CD4-positive, alpha-beta T cell treated with Interleukin-4 for 1 hour (primary cell): Measurements from ENCODE around the gene SLC5A2.
"Not testable (repeated sequence)": the region's sequence is repeated elsewhere in the genome, so short reads cannot be mapped to it uniquely, and the experiment has no call there.

Experiments
- DNase-seq, 2 donors: peaks; one replicate each; pipeline ENCODE4 v3.0.0-alpha.2; 2020 to 2022

The SLC5A2 gene

GRCh38 chr16:31501966-31502348 lies 19.0 kb downstream of the SLC5A2 start:
- DNase-seq = no peak

DNA sequence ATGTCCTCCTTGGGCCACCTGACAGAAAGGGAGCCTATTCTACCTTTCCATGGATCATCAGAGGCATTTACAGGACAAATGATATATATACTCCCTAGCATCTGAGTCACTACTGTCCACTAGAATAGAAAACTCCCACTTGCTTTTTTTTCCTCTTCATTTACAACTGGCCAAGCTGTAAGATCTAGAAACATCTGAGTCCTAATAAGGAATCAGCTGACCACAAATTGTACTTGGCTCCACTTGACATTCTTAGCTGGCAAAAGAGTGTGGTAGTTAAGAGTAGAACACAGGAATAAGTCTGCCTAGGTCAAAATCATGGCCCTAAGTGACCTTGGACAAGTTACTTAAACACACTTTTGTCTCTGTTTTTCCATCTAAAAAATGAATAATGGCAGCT lies 20.1 kb downstream of the SLC5A2 start:
- no peak for DNase-seq

DNA sequence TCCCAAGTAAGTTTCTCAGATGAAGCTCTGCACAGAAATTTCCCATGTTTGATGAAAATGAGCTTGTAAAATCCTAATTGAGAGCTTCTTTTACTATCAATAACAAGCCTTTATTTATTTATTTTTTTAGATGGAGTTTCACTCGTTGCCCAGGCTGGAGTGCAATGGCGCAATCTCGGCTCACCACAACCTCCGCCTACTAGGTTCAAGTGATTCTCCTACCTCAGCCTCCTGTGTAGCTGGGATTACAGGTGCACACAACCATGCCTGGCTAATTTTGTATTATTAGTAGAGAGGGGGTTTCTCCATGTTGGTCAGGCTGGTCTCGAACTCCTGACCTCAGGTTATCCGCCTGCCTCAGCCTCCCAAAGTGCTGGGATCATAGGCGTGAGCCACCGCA lies 20.6 kb downstream of the SLC5A2 start:
- DNase-seq = not testable (repeated sequence)

GRCh38 chr16:31504159-31504558 lies 21.2 kb downstream of the SLC5A2 start:
- DNase-seq = no peak

- no peak for DNase-seq
These were observed 22.6 kb downstream of the SLC5A2 start for GRCh38 chr16:31505483-31505882.

DNA sequence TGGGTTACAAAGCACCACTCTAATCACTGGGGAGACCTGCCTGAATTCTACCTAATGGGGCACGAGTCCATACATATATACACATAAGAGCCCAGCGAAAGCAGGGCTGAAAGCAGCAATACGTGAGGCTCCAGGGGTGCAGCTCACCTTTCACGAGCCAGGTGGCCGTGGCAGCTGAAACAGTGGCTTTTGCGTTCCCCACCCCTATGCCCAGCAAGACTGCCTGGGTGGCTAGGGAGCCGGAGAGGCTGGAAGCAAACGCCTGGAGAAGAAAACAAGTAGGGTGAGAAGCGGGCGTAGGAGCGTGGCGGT lies 24.6 kb downstream of the SLC5A2 start:
- DNase-seq = no peak

DNA sequence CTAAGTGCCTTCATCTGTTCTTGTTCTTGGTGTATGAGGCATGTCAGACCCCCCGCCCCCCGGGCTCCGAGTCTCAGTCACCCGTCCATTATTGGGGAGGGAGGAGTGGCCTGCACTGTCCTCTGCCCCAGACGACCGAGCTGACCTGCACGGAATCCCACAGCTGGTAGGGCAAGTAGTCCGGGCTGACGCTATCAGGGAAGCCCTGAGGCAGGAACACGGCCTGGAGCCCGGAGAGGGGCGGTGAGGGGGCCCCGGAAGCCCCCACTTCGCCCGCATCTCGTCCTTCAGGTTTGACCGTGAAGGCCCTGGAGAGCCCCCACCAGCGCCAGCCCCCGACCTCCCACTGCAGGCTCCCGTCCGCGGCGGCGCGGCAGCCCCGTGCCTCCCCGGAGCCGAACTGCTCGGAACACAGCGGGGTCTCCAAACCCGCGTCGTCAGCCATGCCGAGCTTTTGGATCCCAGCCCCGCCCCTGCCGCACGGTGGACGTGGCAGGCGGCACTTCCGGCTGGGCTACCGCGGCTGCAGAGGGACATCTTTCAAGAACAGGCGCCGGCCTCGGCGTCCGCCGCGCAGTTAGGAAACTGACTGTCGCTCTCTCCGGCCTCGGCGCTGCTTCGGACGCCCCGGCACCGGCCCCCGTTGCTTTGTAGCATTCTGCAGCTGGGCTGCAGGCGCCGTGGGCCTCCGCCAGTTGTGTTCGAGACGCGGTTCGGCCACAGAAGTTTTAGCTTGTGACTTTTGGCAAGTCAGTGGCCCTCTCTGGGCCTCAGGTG lies 25.2 kb downstream of the SLC5A2 start, which contains the start of gene RUSF1:
RUSF1 (minus strand) TSS at position 463 of the 777 bp plus-strand sequence; CDS start at position 445, 18 bp downstream.
- peak; percentile 83 to 84 for DNase-seq

DNA sequence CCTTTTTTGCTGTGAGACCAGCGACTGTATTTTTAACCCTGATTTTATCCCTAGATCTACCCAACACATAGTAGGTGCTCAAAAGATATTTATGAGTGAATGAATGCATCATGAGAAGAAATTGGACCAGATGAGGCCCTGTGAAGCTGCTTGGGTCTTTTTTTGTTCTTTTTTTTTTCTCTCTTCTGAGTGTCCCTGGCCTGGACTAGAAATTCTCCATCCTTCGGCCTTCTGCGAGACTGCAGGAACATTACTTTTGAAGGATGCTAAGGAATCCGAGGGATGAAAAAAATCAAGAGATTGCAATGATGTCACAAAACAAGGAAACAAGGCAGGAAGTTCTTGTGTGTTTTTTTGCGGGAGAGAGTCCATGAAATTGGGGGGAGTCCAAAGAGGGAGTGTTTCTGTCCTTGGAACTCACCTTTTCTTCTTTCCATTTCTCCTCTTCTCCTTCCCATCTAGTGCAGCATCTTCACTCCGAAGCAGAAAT lies 25.8 kb downstream of the SLC5A2 start:
- DNase-seq = no peak

DNA sequence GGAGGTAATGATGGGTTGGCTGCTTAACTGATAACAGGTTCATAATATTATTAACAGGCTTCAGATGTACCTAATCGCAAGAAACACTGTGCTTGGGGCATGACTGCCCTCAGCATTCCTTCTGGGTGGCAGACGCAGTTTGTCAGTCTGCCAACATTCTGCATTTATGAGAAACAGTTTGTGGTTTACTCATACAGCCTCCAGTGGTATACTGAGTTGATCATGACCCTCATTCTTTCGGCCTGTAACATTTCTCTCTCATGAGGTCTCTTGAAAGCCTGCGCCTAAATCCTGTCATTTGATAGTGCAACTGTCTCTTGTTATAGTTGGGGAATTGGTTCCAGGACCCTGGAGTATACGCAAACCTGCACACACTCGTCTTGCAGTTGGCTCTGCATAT lies 30.2 kb downstream of the SLC5A2 start:
- no peak for DNase-seq

GRCh38 chr16:31513884-31514283 lies 31.0 kb downstream of the SLC5A2 start:
- no peak for DNase-seq

DNA sequence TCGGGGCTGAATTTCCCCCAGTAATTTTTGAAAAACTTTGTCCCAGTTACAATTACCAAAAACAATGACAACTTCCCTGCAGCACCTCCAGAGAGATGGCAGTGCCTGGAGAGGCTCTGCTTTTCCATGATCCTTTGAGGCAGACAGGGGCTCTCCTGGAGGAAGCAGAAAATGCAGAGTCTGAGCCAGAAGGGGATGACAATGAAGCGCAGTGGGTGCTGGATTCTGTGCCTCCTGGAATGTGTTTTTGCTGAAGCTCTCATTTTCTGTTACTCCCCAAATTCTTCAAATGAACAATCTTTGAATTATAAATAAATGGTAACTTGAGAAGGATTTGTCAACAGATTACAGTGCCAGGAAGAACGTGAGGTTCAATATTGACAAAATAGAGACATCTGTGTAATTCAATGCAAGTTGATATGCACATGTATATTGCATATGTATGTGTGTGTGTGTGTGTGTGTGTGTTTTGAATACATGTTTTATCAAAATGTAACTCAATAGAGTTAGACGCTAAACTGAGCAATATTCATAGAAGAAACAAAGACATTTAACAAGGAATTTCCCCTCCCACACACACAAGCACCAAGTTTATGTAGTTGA lies 35.0 kb downstream of the SLC5A2 start:
- DNase-seq = no peak

GRCh38 chr16:31519759-31520431 lies 37.0 kb downstream of the SLC5A2 start:
- DNase-seq = no peak

DNA sequence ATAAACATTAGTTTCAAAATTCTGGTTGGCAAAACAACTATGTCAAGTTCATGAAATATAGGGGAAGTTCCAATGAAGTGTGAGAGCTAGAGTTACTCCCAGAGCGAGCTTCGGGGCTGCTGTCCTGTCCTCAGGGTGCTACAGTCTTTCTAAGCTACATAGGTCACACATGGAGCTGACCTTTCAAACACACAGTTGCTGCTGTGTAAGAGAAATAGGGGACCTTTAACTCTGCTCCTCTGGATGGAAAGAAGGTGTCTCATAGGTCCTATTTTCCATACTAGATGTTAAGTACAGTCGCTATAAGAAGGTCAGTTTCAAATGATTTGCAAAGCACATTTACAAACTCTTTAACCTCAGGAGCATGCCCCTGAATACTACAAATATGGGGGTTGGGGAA lies 38.4 kb downstream of the SLC5A2 start:
- no peak for DNase-seq

DNA sequence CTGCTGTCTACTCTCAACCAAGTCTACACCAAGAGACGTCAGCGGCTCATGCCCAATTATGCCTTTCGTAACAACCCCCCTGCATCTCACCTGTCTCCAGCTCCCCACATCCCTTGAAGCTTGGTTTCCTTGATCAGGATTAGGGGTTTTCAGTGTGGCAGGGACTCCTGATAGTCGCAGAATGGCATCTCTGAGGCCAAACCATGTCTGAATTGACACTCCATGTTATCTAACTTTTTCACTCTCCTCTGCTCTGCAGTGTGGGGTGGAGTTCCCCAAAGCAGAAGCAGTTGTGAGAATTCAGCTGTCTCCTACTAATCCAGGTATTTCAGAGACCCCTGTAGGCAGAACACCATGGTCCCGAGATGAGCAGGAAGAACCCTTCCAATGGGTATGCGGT lies 39.1 kb downstream of the SLC5A2 start:
- DNase-seq = no peak

DNA sequence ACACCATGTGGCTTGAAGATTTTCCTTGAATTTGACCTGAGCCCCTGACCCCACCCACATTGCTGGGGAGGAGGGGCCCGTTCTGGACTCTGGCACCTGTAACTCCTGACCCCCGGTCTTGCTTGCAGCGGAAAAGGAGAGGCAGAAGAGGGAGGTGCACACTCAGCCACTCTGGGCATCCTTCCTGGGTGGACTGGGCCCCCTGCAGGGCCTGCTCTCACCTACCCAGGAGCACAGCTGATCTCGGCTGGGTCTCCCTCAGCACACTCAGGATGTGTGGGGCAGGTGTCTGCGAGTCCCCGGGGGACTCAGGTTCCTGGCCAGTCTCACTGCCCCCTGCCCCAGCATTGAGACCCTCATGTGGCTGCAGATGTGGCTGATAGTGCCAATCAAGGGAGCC lies 40.8 kb downstream of the SLC5A2 start:
- not testable (repeated sequence) for DNase-seq

DNA sequence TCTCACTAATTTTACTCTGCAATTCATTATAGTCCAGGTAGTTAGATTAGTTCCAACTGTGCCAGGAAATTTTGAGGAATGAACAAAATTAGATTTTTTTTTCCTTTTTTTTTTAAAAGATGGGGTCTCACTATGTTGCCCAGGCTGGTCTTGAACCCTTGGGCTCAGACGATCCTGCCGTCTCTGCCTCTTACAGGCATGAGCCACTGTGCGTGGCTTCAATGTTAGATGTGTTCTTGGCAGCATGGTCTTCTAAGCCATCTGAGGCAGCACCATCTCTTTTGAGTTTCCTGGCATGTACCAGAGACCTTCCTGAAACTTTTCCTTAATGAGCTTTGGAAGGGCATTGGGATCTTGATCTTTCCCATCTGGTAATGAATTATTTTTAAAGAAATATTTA lies 42.2 kb downstream of the SLC5A2 start:
- no peak for DNase-seq

DNA sequence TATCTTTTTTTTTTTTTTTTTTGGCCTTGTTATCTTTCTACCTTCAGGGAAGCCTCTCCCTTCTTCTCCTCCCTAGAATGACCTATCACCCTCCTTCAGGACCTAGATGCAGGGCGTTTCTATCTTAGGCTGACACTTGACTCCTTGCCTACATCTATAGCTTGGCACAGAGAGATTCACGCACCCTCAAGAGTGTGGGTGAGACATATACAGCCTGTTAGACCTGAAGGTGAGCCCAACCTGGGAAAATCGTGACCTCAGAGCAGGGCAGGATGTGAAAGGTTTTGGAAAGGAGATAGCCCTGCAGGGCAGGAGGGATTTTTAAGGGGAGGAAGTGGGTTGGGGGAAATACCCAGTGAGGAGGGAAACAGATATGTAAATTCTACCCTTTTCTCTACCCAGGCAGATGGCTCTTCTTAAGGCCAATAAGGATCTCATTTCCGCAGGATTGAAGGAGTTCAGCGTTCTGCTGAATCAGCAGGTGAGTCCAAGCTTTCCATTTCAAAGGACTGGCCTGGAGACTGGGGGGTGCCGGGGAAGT lies 44.9 kb downstream of the SLC5A2 start, which contains the start of gene AHSP:
AHSP (plus strand) TSS at position 167 of the 541 bp plus-strand sequence; CDS start at position 407, 240 bp downstream.
- no peak for DNase-seq

DNA sequence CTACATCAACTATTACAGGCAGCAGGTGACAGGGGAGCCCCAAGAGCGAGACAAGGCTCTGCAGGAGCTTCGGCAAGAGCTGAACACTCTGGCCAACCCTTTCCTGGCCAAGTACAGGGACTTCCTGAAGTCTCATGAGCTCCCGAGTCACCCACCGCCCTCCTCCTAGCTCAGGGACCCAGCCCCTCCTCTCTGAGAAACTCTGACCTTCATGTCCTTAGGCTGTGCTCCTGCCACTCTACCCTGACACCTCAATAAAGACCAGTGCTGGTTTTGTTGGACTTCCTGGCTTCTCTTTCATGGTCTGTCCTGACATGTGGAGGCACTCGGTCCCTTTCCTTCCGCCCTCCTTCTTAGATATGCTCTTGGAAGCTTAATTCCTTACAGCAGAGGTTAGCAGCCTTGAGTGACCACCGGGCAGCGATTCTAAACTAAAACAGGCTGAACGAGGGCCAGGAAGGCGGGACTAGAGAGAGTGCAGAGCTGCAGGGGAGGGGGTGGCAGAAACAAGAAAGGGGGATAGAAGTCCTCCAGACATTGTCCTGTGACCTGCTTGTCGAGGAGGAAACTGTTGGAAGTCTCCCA lies 45.7 kb downstream of the SLC5A2 start:
- no peak for DNase-seq

DNA sequence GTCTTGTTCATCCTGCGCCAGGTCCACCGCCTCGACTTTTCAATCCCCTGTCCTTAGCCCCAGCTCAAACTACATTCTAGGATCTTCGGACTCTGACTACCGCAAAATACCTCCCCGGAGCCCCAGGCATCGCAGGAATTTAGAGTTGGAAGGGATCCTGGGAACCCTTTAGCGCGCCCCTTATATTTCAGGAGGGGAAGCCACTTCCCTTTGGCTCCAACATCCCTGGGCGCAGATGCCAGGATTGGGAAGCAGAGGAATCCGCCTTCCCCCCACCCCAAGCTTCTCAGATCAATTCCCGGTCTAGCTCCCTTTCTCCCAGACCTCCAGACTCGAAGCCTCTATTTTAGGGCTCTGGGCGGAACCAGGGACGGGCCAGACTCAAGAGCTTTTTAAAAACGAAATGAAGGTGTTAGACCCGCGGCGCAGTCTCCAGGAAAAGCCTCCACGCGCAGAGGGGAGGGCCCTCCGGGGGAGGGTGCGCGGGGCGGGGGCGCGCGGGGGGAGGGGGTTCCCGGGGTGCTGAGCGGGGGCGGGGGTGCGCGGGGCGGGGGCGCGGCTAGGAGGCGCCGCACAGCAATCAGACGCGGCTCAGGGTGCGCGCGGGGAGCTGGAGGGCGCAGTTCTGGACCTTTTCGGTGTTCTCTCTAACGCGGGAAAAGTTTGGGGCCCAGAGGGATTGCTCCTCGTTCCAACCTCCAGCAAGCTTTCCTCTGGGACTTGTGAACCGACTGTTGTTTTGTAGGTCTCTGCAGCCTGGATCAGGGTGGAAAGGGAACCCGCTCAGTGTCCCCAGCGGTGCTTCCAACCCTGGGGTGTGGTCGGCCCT lies 46.4 kb downstream of the SLC5A2 start:
- DNase-seq = no peak

DNA sequence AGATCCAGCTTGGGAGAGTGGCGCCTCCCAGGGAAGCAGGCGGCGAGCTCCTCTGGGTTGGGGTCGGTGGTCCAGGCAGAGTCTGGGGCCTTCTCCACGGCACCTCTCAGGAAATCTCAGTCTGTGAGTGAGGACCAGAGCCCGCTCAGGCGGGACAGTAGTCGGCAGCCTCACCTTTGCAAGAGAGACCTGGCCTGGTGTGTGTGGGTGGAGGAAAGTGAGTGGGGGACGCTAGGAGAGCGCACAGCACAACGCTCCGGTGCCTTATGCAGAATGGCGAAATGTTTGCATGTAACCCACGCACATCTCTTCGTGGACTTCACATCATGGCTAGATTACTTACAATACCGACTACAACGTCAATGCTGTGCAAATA lies 47.0 kb downstream of the SLC5A2 start:
- DNase-seq = no peak

- DNase-seq = no peak
These were observed 47.5 kb downstream of the SLC5A2 start for GRCh38 chr16:31530405-31530804.

DNA sequence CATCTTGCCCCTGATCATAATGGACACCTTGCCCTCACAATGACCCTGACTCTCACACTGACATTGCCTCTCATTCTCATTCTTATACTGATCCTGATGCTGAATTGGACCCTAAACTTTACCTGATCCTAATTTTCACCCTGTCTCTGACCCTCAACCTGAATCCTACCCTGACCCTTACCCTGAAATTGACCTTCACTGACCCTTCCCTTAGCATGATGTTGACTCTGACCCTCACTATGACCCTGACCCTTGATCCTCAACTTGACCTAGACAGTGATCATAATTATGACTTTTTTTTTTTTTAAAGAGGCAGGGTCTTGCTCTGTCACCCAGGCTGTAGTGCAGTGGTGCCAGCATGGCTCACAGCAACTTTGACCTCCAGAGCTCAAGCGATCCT lies 48.2 kb downstream of the SLC5A2 start:
- DNase-seq = no peak
